Limb (tissue), 2 donors: ENCODE results near the gene CTRB1.

Experiments
- DNase-seq, 2 donors: peaks; one replicate each; pipeline ENCODE4 v3.0.0-alpha.2; 2016; ENCODE audit errors: extremely low spot score in 2 of 2

The CTRB1 gene

DNA sequence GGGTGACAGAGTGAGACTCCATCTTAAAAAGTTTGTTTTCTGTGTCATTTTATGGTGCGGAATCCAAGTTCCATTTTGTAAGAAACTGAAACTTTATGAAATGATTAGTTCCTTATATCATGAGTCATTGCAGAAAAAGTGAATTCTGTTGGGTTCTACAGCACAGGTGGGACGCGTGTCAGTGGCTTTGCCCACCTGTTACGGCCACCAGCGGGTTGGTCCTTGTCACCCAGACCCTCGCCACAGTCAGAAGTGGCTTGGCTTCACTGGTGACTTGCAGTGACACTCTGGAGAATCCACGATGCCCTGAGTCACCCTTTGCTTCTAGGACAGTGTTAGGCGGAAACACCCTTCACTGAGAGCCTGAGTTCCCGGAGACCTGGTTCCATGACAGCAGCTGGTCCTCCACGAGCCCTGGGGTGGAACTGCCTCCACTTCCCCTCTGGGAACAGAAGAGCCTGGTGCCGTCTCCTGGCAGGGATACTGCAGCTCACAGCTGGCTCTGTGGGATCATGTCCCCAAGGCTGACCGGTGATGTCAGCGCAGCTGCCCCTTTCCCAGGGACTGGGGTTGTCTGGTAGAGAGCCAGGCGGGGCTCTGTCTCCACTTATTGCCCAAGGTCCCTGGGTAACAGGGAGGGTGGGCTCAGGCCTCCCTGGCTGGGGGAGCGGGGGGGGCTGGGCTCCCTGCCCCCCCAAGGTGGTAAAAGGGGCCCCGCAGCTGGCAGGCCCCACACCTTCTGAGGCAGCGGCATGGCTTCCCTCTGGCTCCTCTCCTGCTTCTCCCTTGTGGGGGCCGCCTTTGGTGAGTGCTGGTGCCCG lies at the start of gene CTRB1:
CTRB1 (plus strand) TSS at position 733 of the 821 bp plus-strand sequence; CDS start at position 753, 20 bp downstream.
- no peak for DNase-seq

DNA sequence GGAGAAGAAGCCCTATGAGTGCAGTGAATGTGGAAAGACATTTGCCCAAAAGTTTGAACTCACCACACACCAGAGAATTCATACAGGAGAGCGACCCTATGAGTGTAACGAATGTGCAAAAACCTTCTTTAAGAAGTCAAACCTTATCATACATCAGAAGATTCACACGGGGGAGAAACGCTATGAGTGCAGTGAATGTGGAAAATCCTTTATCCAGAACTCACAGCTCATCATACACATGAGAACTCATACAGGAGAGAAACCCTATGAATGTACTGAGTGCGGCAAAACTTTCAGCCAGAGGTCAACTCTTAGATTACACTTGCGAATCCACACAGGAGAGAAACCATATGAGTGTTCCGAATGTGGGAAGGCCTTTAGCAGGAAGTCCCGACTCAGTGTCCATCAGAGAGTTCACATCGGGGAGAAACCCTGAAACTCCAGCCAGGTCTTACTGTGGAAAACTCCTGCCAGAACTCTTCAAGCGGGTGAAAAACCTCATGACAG lies 48.8 kb upstream of the CTRB1 start:
- no peak for DNase-seq

DNA sequence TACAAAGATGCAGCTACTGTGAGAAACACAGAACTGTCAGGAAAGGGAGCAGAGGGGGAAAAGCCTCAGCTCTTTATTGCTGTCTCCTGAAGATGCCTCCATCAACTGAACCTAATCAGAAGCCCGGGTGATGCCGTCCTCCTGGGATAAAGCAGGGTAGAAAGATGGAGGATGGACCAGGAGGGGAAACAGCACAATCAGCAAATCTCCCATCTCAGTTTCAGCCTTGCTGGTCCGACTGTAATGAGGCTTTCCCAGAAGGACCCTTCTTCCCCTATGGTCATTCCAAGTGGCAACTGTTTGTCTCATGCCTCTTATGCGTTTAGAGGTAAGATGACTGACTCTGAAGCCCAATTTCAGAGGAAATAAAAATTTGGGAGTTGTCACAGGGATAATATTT lies 46.2 kb upstream of the CTRB1 start:
- no peak for DNase-seq

DNA sequence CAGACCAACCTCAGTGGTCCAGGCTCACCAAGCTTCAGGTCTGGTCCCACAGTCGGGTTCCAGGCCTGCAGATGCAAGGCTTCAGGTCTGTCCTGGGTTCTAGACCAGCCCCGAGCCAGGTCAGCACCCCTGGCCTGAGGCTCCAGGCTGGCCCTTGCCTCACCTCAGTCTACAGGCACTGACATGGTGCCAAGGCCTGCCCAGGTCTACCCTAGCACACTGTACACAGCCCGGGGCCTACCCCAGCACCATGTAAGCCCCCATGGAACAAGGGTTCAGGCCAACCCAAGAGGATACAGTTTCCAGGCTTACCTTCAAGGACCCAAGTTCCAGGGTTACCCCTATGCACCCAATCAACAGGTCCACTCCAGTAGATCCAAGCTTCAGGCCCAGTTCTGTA lies 43.7 kb upstream of the CTRB1 start:
- no peak for DNase-seq

DNA sequence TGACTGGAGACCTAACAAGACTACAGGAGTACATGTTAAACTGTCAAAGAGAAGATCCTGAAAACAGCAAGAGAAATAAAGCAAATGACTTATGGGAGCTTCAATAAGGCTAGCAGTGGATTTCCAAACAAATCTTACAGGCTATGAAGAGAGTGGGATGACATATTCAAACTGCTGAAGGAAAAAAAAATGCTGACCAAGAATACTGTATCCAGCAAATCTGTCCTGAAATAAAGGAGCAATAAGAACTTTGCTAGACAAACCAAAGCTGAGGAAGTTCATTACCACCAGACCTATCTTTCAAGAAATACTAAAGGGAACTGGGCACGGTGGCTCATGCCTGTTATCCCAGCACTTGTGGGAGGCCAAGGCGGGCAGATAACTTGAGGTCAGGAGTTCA lies 41.9 kb upstream of the CTRB1 start:
- no peak for DNase-seq

DNA sequence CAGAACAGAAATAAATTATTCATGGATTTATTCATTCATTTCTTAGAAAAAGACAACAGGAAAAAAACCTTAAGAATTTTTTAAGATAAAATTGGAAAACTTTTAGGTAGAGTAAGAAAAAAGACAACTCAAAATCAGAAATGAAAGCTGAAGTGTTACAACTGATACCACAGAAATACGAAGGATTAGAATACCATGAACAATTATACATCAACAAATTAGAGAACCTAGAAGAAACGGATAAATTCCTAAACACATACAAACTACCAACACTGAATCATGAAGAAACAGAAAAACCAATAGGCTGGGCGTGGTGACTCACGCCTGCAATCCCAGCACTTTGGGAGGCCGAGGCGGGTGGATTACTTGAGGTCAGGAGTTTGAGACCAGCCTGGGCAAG lies 39.6 kb upstream of the CTRB1 start:
- DNase-seq = no peak

DNA sequence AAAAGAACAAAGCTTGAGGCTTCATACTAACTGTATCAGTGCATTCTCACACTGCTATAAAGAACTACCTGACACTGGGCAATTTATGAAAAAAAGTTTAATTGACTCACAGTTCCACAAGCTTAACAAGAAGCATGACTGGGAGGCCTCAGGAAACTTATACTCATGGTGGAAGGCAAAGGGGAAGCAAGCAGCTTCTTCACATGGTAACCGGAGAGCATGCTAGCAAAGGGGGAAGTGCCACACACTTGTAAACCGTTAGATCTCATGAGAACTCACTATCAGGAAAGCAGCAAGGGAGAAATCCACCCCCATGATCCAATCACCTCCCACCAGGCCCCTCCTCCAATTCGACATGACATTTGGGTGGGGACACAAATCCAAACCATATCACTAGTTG lies 37.2 kb upstream of the CTRB1 start:
- DNase-seq = no peak

DNA sequence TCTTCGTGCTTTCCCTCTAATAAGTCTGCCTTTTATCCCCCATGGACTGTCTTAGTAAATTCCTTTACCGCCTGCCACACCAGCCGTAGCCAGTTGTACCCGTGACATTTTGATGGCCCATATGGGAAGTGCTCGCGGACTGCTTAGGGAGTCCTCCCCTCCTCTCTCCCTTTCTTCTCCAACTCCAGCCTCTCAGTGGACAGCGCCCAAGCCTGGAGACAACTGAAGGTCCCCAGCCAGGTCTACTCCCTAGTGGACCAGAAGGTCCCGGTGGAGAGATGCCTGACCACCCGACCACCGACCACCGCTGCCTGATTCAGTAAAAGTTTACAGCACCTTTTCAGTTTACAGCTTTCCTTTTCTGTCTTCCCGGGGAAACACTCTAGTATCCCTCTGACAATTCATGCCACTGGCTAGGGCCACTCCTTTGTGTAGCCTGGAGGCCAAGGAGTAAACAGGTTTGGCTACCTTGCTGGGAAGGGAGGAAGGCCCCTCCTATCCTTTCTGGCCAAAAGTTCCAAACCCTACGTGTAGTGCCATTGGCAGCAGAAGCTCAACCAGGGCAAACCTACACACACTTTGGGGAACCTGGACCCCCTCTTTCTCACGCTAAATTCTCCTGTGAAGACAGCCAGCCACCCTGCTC lies 29.8 kb upstream of the CTRB1 start:
- DNase-seq = no peak

DNA sequence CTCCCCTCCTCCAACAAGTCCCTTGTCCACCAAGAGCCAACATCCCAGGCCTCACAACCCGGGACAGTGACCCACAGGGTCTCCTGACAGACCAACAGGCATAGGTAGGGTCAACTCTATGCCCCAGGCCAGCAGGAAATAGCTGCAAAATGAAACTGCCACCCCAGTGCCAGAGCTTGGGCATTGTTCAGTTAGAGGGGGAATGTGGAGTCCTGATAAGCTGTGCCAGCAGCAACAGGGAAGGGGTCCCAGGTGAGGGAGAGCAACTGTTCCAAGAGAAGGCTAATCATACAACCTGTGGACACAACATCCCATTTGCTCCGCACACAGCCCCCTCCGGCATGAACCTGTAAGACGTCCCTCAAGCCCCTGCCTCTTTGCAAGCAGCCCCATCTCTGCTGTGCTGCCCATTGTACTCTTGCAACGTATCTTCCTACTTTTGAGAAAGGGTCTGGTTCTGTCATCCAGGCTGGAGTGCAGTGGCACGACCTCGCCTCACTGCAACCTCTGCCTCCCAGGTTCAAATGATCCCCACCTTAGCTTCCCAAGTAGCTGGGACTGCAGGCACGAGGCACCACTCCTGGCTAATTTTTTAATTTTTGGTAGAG lies 29.0 kb upstream of the CTRB1 start:
- DNase-seq = no peak

DNA sequence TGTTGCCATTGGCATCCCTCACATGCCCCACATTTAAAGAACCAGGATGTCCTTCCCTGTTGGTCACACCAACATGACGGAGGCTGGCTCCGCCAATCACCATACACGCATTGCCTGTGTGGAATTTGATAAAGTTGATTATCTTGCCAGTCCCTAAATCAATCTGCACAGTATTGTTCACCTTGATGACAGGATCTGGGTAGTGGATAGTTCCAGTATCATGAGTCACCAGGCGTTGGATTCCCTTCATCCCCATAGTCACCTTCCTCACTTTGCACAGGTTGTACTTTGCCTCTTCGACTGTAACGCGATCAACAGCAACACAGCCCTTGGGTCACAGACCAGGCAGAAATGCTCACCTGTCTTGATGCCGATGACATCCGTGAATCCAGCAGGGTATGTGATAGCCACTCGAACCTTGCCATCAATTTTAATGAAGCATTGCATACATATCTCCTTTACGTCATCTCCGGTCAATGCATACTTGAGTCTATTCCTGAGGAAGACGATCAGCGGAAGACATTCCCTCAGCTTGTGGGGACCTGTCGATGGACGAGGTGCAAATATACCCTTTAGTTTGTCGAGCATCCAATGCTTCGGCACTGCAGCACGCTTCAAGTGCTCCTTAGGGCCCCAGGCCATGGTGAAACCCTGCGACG lies 26.1 kb upstream of the CTRB1 start:
- no peak for DNase-seq

DNA sequence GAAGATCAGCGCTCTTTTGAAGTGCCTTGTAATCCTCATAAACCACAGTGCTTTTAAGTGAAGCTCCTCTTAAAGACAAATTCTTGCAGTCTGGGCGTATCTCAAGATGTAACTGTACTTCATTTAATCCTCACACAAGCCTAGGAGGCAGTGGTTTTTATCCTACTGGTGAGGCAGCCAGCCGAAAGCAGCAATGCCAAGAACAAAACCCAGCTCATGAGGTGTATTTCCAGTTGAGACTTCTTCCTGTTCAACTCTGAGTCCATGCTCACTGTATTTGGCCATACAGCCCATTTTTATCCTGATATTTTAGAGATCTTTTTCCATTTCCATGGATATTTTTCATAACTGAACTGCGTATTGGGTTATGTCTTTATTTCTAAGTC lies 25.5 kb upstream of the CTRB1 start:
- DNase-seq = no peak

DNA sequence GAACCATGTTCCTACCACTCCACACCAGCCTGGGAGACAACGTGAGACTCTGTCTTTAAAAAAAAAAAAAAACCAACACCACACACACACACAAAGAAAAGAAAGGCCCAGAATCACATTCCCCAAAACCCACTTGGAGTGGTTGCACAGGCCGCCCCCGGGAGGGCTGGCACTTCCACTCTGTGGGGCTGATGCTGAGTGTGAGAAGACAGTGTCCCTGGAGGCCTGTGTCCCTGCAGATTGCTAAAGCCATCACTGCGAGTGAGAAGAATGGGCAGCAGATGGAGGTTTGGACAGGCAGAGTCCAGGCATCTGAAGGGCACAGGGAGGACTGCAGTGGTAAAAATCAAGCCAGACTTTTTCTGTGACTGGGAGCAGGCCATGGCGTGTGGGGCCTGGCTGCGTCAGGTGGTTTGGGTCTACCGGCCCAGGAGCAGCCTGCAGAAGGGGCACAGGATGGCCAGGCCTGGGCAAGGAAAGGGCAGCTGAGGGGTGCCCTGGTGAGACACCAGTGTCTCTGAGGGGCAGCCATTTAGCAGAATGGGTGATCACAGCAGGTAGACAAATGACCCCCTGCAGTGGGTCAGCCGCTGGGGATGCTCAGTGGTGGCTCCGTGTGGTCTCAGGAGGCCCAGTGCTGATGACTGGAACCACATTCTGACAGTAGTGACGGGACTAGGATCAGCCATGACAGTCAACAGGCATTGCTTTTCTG lies 24.9 kb upstream of the CTRB1 start:
- DNase-seq = no peak

DNA sequence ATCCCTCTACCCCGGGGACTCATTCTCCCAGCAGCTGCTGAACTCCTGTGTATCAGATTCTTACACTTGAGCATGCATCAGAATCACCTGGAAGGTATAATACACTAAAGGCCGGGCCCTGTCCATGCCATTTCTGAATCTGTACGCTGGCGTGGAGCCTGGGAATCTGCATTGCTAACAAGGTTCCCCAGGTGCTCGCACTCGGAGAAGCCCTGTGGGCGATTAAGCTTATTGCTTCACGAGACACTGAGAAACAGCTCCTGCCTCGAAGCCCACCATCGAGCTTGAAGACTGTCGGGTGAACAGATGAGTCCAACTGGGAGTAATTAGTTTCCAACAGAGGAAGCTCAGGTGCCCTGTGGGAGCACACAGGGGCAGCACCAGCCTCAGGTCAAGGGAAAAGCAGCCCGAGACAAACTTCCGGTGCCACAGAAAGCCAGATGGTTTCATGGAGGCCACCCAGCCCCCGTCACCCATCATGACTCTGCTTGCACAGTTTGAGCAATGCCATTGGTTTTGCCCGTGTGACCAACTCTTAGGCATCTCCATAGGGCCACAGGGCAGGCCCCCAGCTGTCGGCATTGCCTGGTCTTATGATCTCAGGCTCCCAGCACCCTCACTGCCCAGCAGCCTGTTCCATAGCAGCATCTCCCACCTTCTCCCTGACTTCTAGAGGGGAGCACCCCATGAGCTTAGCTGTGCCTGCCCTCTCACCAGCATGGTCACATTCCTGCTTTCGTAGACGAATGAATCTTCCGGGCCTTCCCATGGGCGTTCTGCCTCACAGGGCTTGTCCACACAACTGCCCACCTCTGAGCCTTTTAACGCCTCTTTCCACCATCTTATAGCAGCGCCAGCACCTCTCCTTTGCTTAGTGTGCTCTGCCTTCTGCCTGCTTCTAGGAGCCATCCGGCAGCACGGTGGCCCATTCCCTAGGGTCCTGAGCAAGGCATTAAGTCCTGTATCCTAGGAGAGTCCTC lies 22.7 kb upstream of the CTRB1 start:
- no peak for DNase-seq

DNA sequence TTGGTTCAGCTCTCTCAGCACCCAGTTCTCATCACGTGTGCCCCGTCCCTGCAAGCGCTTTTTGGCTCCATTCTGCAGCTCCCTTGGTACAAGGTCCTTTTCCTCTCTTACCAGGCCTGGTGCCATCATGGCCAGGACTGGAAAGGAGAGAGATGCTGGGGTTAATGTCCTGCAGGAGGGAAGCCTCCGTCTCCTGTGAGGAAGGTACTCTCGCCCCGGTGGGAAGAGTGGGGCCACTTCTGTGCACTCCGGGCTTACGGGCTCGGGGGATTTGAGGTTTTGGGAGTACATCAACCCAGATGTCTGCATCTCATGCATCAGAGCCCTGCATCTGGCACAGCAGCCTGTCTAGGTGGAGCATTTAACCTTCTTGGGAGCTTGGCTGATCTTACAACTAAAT lies 22.0 kb upstream of the CTRB1 start:
- DNase-seq = no peak

DNA sequence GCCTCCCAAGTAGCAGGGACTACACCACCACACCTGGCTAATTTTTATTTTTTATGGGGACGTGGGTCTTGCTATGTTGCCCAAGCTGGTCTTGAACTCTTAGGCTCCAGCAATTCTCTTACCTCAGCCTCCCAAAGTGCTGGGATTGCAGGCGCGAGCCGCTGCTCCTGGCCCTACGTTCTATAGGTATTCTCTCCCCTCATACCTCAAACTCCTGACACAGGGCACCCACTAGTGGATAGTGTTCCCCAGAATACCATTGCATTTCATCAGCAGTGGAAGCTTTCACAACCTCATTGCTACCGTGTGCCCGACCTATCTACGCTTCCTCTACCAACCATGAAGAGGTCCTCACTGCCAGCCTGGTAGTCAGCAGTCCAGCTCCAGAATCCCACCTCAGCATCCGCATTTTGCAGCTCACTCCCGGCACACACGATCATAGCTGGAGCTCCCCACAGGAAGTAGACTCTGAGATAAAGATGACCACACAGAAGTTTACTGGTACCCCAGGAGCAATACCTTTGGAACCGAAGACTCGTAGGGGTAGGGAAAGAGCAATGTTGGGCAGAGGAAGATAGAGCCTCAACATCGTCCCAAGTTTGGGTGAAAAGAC lies 21.2 kb upstream of the CTRB1 start:
- DNase-seq = no peak

DNA sequence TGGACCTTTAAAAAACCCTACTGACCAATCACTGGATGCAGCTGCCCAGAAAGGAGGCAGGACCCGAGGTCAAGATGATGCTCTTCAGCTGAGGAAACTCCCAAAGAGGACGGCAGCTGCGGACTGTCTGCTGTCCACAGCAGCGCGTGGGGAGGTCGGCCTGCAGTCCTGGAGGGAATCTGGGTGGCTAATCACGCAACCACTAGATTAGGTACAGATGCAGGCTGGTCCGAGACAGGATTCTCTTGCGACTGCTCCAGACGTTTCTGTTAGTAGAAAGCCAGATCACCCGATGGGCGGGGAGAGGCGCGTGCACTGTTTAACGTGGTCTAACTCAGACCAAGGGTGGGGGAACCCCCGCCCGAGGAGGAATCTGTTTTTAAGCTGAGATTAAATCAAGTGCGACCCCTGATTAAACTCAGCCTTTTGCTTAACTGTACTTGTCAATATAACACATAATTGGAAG lies 20.6 kb upstream of the CTRB1 start:
- DNase-seq = no peak

DNA sequence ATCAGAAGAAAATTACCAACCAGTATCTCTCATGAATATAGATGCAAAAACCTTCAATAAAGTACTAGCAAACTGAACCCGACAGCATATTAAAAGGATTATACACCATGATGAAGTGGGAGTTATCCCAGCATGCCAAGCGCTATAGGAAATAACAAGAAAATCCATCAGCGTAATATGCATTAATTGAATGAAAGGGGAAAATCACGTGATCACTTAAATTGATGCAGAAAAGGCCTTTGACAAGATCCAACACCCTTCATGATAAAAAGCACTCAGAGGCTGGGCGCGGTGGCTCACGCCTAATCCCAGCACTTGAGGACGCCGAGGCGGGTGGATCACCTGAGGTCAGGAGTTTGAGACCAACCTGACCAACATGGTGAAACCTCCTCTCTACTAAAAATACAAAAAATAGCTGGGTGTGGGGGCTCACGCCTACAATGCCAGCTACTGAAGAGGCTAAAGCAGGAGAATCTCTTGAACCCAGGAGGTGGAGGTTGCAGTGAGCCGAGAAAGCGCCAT lies 16.7 kb upstream of the CTRB1 start:
- no peak for DNase-seq

DNA sequence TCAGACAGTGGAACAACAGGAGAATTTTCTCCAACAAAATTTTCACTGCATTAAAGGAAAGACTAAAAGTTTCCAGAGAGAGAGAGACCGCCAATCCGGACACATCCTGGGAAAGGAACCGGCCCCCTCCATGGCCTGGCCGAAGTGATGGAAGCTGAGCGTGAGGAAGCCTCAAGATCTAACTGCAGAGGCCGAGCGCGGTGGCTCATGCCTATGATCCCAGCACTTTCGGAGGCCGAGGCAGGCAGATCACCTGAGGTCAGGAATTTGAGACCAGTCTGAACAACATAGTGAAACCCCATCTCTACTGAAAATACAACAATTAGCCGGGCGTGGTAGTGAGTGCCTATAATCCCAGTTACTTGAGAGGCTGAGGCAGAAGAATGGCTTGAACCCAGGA lies 15.7 kb upstream of the CTRB1 start:
- DNase-seq = no peak

DNA sequence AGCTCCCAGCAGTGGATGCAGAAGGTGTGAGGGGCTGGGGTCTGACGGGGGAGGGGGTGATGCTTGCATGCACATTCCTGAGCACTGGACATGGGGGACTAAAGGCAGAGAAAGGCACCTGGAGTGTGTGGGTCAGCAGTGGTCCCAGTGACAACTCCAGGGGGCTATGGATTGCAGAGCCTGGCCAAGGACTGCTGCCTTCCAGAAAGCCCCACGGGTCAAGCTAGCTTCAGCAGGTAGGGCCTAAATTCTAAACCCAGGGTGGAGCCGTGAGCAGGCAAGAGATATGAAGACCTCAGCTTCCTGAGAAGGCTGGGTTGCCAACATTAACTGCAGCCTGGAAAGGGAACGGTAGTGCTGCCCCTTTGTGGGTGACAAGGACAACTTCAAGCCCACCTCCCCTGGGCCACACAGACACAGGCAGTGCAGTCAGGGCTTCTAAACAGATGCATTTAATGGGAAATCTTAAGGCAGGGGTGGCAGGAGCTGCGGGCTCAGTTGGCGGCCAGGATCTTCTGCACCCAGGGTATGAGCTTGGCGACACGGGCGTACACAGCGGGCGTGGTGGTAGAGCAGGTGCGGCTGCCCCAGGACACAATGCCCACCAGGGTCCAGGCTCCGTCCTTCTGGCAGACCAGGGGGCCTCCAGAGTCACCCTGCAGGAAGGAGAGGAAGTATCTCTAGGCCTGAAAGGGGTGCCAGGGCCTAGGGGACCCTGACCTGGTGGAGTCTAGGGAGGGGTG lies 14.9 kb upstream of the CTRB1 start:
- no peak for DNase-seq
